ENCODE measurements around the gene USP21. TPM values are rescaled to one million over a fixed set of nuclear protein-coding genes. Genes with fewer than 3 reads are reported as not detected.

The USP21 gene
- total RNA-seq, 1 experiment from 2014 or later, result 40.9 TPM

GRCh38 chr1:161195171-161195570, 35.9 kb downstream of the USP21 start:
- no peak overlapping the region for H3K27ac Mint-ChIP-seq (ENCODE audit: unreplicated experiment)
- no peak overlapping the region for H3K4me3 Mint-ChIP-seq (ENCODE audit: low read depth, unreplicated experiment)
- no peaks in the 10 kb centered on the region for H3K36me3 Mint-ChIP-seq (ENCODE audit: insufficient read depth, unreplicated experiment)
- no TSS peak for BruUV-seq (replicated peaks)
- peaks cover 42% of the 10 kb centered on the region for H3K27me3 Mint-ChIP-seq (ENCODE audit: unreplicated experiment)
- TF ChIP-seq CTCF (IDR thresholded peaks at IDR 0.05; ENCODE audit: unreplicated experiment), result no peak
- H3K9me3 Mint-ChIP-seq (ENCODE audit: low read depth, unreplicated experiment), result no peaks in the 10 kb centered on the region
- no peak for DNase-seq
- CTCF ChIA-PET, result no interaction called here
- peaks cover 33% of the 10 kb centered on the region for H3K4me1 Mint-ChIP-seq (ENCODE audit: low read depth, unreplicated experiment)
- intact Hi-C loops (cut with micrococcal nuclease; ENCODE audit: unreplicated experiment), result no loop called here

GRCh38 chr1:161196111-161196510, 36.8 kb downstream of the USP21 start:
- H3K27me3 Mint-ChIP-seq (ENCODE audit: unreplicated experiment), result peaks cover 41% of the 10 kb centered on the region
- no TSS peak for BruUV-seq (replicated peaks)
- H3K4me1 Mint-ChIP-seq (ENCODE audit: low read depth, unreplicated experiment), result peaks cover 42% of the 10 kb centered on the region
- DNase-seq, result no peak
- no peak overlapping the region for H3K4me3 Mint-ChIP-seq (ENCODE audit: low read depth, unreplicated experiment)
- intact Hi-C loops (cut with micrococcal nuclease; ENCODE audit: unreplicated experiment), result no loop called here
- no peak for TF ChIP-seq CTCF (IDR thresholded peaks at IDR 0.05; ENCODE audit: unreplicated experiment)
- no peak overlapping the region for H3K27ac Mint-ChIP-seq (ENCODE audit: unreplicated experiment)
- CTCF ChIA-PET, result no interaction called here
- H3K9me3 Mint-ChIP-seq (ENCODE audit: low read depth, unreplicated experiment), result no peaks in the 10 kb centered on the region
- H3K36me3 Mint-ChIP-seq (ENCODE audit: insufficient read depth, unreplicated experiment), result peaks cover 1% of the 10 kb centered on the region

- TF ChIP-seq CTCF (IDR thresholded peaks at IDR 0.05; ENCODE audit: unreplicated experiment), result no peak
- Mint-ChIP-seq H3K4me1 (ENCODE audit: low read depth, unreplicated experiment) (peaks cover 48% of the 10 kb centered on the region), H3K9me3 (ENCODE audit: low read depth, unreplicated experiment) (no peaks in the 10 kb centered on the region), H3K27me3 (ENCODE audit: unreplicated experiment) (peaks cover 34% of the 10 kb centered on the region), H3K36me3 (ENCODE audit: insufficient read depth, unreplicated experiment) (peaks cover 4% of the 10 kb centered on the region), H3K4me3 (ENCODE audit: low read depth, unreplicated experiment) (no peak overlapping the region), H3K27ac (ENCODE audit: unreplicated experiment) (no peak overlapping the region)
- CTCF ChIA-PET, result no interaction called here
- no peak for DNase-seq
- intact Hi-C loops (cut with micrococcal nuclease; ENCODE audit: unreplicated experiment), result no loop called here
- BruUV-seq (replicated peaks), result no TSS peak
Measured at GRCh38 chr1:161196521-161197451, 37.5 kb downstream of the USP21 start.

- peak overlapping the region; percentile 40 for H3K27ac Mint-ChIP-seq (ENCODE audit: unreplicated experiment)
- no TSS peak for BruUV-seq (replicated peaks)
- TF ChIP-seq CTCF (IDR thresholded peaks at IDR 0.05; ENCODE audit: unreplicated experiment), result no peak
Measured at GRCh38 chr1:161197560-161198193, 38.4 kb downstream of the USP21 start.

More at GRCh38 chr1:161197560-161198193, 38.4 kb downstream of the USP21 start:
- no peak for DNase-seq
- Mint-ChIP-seq H3K27me3 (ENCODE audit: unreplicated experiment) (peaks cover 25% of the 10 kb centered on the region), H3K4me3 (ENCODE audit: low read depth, unreplicated experiment) (no peak overlapping the region), H3K4me1 (ENCODE audit: low read depth, unreplicated experiment) (peaks cover 42% of the 10 kb centered on the region), H3K9me3 (ENCODE audit: low read depth, unreplicated experiment) (no peaks in the 10 kb centered on the region), H3K36me3 (ENCODE audit: insufficient read depth, unreplicated experiment) (peaks cover 12% of the 10 kb centered on the region)
- CTCF ChIA-PET, result no interaction called here
- intact Hi-C loops (cut with micrococcal nuclease; ENCODE audit: unreplicated experiment), result no loop called here
